ENCODE results near the gene MOSPD3.

MOSPD3 gene

DNA sequence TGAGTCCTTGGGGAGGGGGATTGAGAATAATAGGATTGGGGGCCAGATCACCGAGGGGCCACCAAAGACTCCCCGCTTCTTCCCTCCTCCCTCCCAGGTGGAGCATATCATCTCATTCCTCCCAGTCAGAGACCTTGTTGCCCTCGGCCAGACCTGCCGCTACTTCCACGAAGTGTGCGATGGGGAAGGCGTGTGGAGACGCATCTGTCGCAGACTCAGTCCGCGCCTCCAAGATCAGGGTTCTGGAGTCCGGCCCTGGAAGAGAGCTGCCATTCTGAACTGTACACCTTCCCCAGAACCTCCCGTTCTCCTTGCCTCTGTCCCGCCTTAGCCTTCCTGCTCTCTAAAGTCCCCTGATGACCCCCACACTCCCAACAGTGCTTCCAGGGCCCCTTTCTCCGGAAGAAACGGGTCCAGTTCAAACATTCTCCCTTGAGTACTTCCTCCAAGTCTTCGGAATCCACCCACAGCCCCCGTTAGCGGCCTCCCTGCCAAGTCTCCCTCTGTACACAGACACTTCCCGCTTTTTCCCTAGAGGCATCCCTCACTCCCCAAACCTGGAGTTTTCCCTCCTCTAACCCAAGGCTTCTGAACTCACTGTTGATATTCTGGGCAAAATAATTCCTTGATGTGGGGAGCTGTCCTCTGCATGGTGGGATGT, 22.1 kb upstream of the MOSPD3 start:
- DNase-seq (ENCODE audit: low read depth in 3 of 3, low spot score in 1 of 3): no peak

DNA sequence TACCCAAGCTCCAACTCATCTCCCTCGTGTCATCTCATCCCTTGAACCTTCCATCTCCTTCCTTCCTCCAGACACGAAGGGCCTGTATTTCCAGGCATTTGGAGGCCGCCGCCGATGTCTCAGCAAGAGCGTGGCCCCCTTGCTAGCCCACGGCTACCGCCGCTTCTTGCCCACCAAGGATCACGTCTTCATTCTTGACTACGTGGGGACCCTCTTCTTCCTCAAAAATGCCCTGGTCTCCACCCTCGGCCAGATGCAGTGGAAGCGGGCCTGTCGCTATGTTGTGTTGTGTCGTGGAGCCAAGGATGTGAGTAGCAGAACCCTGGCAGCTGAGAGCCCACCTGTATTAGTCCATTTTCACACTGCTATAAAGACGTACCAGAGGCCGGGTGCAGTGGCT, 20.7 kb upstream of the MOSPD3 start:
- DNase-seq (ENCODE audit: low read depth in 3 of 3, low spot score in 1 of 3): no peak

DNA sequence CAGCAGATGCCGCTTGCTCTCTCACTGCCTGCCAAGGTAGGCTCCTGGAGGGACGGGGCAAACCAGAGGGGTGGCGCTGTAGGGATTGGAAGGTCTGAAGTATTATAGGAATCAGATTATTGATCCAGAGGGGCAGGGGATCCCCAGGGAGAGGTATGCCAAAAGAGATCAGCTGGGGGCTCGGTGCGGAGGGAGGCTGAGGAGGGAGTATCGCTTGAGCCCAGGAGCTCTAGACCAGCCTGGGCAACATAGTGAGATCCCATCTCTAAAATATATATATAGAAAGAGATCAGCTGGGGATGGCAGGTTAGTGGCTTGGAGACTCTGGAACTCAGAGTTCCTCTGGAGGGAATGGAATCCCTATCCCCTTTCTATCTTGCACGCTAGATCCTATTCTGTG, 17.2 kb upstream of the MOSPD3 start:
- no peak for DNase-seq (ENCODE audit: low read depth in 3 of 3, low spot score in 1 of 3)

DNA sequence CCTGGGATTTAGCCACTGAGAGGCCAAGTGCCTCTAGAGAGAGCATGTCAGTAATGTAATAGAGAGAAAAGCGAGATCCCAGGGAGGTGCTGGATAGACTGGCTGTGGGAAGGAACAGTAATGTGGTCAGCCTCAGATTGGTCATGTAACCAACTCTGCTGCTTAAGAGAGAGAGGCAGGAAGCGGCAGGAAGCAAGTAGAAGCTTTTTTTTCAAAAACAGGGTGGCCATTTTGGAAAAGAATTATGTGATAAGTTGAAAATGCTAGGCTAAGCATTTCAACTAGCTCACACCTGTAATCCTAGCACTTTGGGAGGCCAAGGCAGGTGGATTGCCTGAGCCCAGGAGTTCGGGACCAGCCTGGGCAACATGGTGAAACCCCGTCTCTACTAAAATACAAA, 13.9 kb upstream of the MOSPD3 start:
- DNase-seq (ENCODE audit: low read depth in 3 of 3, low spot score in 1 of 3): no peak

DNA sequence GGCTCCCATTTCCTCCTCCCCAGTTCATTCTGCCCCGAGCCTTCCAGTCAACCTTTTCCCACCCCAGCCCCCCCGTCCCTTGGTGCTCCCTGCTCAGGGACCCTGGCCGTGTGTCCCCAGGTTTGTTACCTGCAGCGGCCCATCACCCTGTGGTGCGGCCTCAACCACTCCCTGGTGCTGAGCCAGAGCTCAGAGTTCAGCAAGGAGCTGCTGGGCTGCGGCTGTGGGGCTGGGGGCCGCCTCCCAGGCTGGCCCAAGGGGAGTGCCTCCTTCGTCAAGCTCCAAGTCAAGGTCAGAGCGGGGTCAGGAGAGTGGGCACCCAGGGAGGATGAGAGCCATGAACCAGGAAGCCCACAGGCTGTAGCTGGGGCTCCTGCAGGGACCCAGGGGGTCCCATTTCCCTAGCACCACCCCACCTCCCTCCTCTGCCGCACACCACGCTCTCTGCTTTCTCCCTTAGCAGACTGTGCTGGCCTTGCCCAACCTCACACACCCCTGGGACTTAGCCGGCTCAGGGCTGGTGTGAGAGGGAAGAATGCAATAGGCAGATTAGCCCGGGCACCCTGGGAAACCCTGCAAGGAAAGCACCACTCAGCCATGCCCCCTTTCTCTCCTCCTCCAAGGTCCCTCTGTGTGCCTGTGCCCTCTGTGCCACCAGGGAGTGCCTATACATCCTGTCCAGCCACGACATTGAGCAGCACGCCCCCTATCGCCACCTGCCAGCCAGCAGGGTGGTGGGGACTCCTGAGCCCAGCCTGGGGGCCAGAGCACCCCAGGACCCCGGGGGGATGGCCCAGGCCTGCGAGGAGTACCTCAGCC, 12.2 kb upstream of the MOSPD3 start:
- no peak for DNase-seq (ENCODE audit: low read depth in 3 of 3, low spot score in 1 of 3)

DNA sequence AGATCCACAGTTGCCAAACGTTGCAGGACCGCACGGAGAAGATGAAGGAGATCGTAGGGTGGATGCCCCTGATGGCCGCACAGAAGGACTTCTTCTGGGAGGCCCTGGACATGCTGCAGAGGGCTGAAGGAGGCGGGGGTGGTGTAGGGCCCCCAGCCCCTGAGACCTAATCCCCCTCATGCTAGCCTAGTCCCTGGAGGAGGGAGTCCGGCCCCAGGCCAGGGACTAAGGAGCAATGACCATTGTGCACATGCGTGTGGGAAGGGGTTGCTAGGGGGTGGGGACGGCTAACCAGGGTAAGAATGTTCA, 11.7 kb upstream of the MOSPD3 start:
- no peak for DNase-seq (ENCODE audit: low read depth in 3 of 3, low spot score in 1 of 3)

DNA sequence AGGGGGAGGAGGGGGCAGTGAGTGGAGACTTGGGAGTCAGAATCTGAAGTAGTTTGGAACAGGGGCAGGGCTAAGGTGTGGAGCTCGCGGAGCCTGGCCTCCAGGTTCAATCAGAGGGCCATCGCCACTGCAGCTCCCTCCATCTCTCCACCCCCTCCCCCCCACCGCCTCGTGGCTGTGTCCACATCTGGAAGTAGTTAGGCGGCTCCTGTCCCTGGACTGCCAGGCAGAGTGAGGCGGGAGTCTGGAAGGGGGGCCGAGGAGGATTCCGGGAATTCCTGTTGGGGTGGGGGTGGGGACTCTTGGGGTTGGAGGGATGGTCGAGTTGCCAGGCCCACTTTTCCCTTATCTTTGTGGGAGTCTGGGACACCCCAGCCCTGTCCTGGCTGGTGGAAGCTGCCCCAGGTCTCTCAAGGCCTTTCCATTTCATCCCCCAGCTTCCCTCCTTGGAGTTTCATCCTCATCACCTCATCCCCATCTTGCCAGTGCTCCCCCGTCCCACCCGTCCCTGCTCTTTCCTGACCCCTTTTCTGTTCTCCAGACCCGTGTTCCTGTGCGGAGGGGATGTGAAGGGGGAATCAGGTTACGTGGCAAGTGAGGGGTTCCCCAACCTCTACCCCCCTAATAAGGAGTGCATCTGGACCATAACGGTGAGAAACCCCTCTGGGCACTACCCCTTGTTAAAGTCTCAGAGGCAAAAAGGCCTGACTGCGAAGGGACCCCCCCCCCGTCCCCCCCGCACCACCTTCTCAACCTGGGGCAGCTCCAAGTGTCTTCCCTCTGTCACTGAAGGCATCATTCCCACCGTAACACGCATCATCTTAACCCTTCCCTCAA, 9.2 kb upstream of the MOSPD3 start:
- no peak for DNase-seq (ENCODE audit: low read depth in 3 of 3, low spot score in 1 of 3)

DNA sequence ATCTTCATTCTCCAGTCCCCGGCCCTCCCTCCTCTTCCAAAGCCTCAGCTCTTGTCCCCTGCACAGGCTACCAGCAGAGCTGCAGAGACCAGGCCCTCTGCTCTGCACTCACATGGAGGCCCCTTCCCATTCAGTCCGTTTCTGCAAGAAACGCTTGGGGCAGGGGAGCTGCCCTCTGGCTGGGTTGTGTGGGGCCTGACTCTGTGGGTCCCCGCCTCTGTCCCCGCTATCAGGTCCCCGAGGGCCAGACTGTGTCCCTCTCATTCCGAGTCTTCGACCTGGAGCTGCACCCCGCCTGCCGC, 8.7 kb upstream of the MOSPD3 start:
- DNase-seq (ENCODE audit: low read depth in 3 of 3, low spot score in 1 of 3): no peak

DNA sequence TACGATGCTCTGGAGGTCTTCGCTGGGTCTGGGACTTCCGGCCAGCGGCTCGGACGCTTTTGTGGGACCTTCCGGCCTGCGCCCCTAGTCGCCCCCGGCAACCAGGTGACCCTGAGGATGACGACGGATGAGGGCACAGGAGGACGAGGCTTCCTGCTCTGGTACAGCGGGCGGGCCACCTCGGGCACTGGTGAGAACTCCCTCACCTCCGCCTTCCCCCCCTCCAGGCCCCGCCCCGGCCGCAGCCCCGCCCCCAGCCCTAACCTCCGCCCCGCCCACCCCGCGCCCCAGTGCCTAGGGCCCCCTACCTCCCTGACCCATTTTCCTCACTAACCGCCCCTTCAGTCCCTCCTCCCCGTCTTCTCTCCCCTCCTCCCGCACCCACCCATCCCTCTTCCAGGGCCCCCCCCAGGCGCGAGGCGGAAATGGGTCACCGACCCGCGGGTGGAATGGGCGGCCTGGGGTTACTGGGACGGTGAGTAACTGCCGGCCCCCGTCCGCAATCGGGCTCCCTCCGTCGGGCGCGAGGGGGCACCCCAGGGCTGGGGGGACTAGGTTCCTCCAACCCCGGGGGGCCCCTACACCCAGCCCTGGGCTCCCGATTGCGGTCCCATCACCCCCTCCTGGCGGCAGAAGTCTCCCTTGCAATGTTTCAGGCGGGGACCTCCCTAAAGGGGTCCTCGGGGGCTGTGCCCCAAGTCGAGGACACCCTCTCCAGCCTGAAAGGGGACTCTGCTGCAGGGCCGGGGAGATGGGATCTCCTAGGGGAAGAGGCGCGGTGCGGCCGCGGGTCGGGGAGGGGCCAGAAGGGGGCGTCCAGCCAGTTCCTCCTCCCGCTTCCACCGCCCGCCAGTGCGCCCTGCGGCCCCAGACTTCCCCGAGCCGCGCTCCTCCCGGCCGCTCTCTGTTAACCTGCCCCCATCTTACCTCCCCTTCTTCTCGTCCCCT, 8.0 kb upstream of the MOSPD3 start:
- peak in 2 of 3 donors; percentile 50 to 59 for DNase-seq (ENCODE audit: low read depth in 3 of 3, low spot score in 1 of 3)

DNA sequence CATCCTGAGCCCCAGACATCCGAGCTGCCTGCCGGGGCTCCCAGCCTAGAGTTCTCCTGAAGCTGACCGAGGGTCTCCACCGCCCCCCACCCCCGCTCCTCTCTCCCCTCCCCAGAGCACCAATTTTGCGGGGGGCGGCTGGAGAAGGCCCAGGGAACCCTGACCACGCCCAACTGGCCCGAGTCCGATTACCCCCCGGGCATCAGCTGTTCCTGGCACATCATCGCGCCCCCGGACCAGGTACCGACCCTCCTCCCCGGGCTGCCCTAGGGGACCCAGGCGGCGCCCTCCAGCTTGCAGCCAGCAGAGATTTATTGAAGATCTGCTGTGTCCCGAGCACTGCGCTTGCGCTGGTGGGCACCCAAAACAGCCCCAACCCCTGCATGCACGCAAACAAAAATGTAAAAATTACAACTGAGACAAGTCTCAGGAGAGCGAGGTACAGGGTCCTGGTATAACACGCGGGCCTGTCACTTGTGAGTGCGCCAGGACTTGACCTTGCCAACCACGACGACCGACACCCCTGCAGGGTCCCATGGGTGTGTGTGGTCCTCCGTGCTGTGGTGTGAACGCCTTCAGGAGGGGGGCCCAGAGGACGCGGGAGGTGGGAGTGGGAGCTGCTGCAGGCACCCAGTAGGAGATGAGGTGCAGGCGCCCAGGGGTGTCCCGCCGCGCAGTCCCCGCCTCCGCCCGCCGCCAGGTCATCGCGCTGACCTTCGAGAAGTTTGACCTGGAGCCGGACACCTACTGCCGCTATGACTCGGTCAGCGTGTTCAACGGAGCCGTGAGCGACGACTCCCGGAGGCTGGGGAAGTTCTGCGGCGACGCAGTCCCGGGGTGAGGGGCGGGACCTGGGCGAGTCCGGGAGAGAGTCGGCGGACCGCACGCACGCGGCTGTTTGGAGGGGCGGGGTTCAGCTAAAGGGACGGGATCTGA, 7.1 kb upstream of the MOSPD3 start:
- DNase-seq (ENCODE audit: low read depth in 3 of 3, low spot score in 1 of 3): no peak

DNA sequence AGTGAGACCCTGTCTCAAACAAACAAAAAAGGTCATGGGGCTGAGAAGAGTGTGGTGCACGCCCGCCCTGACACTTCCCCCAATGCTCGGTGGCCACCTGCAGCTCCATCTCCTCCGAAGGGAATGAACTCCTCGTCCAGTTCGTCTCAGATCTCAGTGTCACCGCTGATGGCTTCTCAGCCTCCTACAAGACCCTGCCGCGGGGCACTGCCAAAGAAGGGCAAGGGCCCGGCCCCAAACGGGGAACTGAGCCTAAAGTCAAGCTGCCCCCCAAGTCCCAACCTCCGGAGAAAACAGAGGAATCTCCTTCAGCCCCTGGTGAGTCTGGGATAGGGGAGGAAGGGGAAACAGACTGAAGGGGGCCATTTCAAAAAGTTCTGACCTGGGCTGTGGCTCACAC, 6.0 kb upstream of the MOSPD3 start:
- DNase-seq (ENCODE audit: low read depth in 3 of 3, low spot score in 1 of 3): no peak

DNA sequence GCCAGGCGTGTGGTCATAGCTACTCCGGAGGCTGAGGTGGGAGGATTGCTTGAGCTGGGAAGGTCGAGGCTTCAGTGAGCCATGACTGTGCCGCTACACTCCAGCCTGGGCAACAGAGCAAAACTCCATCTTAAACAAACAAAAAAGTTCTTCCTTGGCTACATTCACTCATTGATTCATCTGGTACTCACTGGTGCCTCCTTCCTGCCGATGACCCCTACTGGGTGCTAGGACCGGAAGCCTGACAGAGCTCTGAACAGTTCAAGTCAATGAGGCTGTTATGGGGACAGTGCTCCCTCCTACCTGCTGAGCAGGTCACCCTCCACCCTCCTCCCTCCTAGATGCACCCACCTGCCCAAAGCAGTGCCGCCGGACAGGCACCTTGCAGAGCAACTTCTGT, 5.2 kb upstream of the MOSPD3 start:
- DNase-seq (ENCODE audit: low read depth in 3 of 3, low spot score in 1 of 3): no peak

DNA sequence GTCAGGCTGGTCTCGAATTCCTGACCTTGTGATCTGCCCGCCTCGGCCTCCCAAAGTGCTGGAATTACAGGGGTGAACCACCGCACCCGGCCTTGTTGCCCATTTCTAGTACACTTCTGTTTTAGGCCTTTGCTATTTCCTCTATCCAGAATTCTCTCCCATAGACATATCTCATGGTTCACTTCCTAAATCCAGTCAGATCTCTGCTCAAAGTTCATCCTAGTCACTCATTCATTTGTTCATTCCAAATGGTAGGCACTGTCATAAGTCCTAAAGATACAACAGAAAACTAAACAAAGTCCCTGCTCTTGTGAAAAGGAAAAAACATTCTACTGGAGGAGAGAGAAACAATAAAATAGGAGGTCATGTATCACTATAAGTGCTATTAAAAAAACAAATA, 2.4 kb upstream of the MOSPD3 start:
- DNase-seq (ENCODE audit: low read depth in 3 of 3, low spot score in 1 of 3): no peak

DNA sequence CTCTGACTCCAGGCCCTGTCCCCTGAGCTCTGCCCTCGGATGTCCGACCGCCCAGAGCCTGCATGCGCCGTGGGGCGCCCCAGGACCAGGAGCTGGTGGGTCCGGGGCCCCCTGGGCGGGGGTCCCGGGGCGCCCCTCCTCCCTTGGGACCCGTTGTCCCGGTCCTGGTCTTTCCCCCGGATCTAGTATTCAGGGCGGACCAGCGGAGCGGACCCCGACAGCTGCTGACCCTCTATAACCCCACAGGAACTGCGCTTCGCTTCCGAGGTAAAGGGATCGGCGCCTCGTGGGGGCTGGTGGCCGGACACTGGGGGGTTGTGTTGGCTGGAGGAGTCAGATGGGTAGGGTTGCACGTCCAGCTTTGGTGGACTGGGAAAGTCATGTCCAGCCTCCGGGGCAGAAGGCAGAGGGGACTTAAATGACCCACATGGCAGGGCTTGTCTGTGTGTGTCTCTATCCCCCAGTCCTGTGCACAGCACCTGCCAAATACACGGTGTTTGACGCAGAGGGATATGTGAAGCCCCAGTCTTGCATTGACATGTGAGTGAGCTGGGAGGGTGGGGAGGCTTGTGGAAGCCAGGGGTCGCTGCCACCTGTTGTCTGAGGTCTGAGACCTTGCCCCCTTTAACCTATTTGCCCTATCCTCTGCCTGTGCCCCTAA, 520 bp downstream of the MOSPD3 start:
- DNase-seq (ENCODE audit: low read depth in 3 of 3, low spot score in 1 of 3): no peak

DNA sequence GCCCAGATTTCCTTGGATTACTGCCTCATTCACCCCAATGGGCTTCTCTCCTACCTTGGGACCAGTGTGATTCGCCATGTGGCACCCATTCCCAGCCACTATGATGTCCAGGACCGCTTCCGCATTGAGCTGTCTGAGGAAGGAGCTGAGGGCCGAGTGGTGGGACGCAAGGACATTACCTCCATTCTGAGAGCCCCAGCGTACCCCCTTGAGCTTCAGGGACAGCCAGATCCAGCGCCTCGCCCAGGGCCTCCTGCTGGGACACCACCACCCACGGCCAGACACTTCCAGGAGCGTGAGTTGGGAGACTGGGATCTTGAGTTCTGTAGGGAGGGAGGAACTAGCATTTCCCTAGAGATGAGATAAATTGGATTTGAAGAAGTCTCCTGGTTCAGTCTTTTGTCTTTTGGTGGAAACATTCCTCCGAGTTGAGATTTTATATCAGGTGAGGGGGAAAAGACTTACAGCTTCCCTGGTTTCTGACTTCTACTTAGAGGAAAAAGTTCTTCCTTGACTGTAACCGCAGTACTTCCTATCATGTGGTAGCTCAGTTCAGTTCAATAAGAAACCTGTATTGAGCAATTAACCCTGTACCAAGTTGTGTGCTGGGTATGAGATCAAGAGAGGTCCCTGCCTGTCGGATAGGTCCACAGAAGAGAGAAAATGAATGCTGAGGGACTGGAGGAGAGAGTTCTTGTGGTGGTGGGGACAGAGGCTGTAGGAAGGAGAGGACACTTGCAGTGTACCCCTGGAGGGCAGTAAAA, 1.3 kb downstream of the MOSPD3 start:
- DNase-seq (ENCODE audit: low read depth in 3 of 3, low spot score in 1 of 3): no peak

DNA sequence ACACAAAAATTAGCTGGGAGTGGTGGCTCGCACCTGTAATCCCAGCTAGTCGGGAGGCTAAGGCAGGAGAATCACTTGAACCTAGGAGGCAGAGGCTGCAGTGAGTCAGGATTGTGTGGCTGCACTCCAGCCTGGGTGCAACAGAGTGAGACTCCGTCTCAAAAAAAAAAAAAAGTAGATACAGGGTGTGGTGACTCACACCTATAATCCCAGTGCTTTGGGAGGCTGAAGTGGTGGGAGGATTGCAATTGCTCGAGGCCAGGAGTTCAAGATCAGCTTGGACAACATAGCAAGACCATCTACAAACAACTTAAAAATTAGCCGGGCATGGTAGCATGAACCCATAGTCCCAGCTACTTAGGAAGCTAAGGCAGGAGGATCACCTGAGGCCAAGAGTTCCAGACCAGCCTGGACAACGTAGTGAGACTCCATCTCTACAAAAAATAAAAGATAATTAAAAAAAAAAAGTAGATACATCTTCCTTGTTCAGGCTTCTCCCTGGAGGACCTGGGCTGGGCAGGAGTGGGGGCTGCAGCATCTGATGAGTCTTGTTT, 2.0 kb downstream of the MOSPD3 start:
- no peak for DNase-seq (ENCODE audit: low read depth in 3 of 3, low spot score in 1 of 3)

DNA sequence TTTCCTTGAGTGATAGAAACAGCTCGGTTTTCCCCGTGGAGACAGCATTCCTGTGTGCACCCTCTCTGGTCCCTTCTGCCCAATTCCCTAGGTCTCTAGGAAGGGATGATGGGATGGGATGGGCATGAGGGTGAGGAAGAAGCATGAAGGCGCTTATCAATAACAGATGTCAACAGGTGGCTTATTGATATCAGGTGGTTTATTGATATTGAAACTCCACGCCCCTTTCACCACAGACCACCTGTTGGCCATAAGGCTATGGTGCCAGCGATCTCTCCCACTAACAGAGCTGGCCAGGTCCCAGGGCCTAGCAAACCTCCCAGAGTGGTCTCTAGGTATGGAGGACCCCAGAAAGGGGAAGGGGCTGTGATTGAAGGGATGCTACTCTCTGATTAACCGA, 7.9 kb downstream of the MOSPD3 start:
- DNase-seq (ENCODE audit: low read depth in 3 of 3, low spot score in 1 of 3): no peak

DNA sequence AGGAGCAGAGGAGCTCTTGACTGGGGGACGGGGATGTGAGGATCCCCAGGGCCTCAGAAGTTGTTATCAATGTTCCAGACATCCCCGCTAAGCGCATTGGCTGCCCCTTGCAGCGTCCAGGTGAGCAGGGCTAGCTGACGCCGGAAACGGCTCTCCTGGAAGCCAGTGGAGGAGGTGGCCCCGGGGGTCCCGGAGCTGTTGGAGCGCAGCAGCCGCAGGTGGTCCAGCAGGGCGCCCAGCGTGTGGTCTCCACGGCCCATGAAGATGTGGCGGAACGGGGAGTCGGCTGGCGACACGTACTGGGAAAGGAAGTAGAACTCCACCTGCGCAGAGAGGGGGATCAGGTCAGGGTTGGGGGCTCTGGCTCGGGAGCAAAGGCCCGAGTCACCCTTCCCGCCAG, 8.5 kb downstream of the MOSPD3 start:
- DNase-seq (ENCODE audit: low read depth in 3 of 3, low spot score in 1 of 3): no peak

DNA sequence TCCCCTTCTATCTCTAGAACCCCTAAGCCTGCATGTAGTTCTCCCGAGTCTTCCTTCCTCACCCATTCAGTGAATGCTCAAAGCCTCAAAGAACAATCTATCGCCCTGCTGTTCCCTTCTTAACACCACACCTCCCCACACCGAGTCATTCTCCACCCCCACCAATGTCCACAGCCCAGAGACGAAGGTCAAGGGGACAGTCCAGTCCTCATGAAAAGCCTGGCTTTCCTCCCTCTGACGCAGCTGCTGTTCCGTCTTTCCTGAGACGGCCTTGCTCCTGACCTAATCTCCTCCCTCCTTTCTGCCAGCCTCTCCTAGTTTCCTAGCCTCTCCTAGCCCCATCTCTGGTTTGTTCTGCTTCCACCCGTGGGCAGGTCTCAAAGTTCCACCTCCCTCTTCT, 9.2 kb downstream of the MOSPD3 start:
- DNase-seq (ENCODE audit: low read depth in 3 of 3, low spot score in 1 of 3): no peak
